ENCODE measurements around the gene DNAJC22. TPM values are rescaled to one million over a fixed set of nuclear protein-coding genes. Genes with fewer than 3 reads are reported as not detected.

DNAJC22 gene
- total and polyA plus RNA-seq, 9 of the 15 experiments (the other 6 are each of a cell fraction or from before 2014, with no cell fraction given): 0.10 to 1.2 (median 0.47) TPM

- TF ChIP-seq SNAPC5 (CRISPR knock-in tag; IDR thresholded peaks at IDR 0.05): no peak
- no peak for TF ChIP-seq ZNF707 (CRISPR knock-in tag; conservative IDR thresholded peaks at IDR 0.05)
- peak; percentile 94 for TF ChIP-seq CTBP1 (IDR thresholded peaks at IDR 0.05; ENCODE audit: borderline replicate concordance)
- TF ChIP-seq ILF3 (IDR thresholded peaks at IDR 0.05; ENCODE audit: borderline replicate concordance): no peak
- no peak for TF ChIP-seq ZBTB2 (IDR thresholded peaks at IDR 0.05)
- peak; percentile 76 for TF ChIP-seq BCOR (IDR thresholded peaks at IDR 0.05)
- no peak for TF ChIP-seq MLX (CRISPR knock-in tag; conservative IDR thresholded peaks at IDR 0.05)
- no peak for TF ChIP-seq CREB3 (tag; conservative IDR thresholded peaks at IDR 0.05; ENCODE audit: low read depth)
- TF ChIP-seq ARHGAP35 (IDR thresholded peaks at IDR 0.05; ENCODE audit: partially characterized antibody): no peak
- peak; percentile 51; the same call in 1 of the 2 replicates for TF ChIP-seq SOX6 (IDR thresholded peaks at IDR 0.05)
- no peak for TF ChIP-seq HMG20A (CRISPR knock-in tag; conservative IDR thresholded peaks at IDR 0.05)
- no peak for TF ChIP-seq USF1 (CRISPR knock-in tag; IDR thresholded peaks at IDR 0.05)
- TF ChIP-seq HINFP (tag; conservative IDR thresholded peaks at IDR 0.05; ENCODE audit: low read depth): 0 out of 2 replicates have a peak, but pooled peaks have one; percentile 34
These were observed 4.4 kb upstream of the DNAJC22 start (continued) for GRCh38 chr12:49342066-49342913.
